AG09309 (cell line): ENCODE measurements around the gene MAN1C1.

Experiments
- DNase-seq: peaks from one replicate; pipeline ENCODE4 v3.0.0-alpha.2; 2010; ENCODE audit warnings: low read depth
- H3K4me3 ChIP-seq: 2 replicates; pipeline ENCODE4 v1.5.1; 2011; ENCODE audit warnings: mild to moderate bottlenecking, low read depth, low read length, moderate library complexity; ENCODE audit not compliant: control insufficient read depth
- TF ChIP-seq, protein P1 (sequence below): IDR thresholded peaks from 2 replicates; pipeline ENCODE4 v1.5.1; 2011; ENCODE audit warnings: mild to moderate bottlenecking, low read depth, low read length, inconsistent platforms; ENCODE audit not compliant: insufficient read depth, control insufficient read depth; ENCODE audit errors: missing control alignments

The MAN1C1 gene

DNA sequence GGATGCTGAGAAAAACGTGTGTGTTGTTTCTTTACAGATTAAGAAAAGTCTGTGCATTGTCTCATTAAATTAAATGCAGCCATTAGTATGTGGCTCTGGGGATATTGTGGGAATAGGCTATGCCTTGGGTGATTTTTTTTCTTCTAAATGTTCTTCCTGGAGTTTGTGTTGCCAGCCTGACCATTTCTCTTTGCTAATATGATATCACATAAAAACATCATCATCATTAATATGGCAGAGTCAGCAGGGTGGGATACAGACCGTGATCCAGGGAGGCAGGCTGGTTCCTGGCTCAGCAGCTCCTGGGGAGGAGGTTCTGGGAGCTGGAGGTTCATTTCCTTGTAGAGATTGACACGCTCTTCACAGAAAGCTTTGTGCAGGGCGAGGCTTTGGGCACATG, 122.8 kb downstream of the MAN1C1 start:
- no peak overlapping the region for H3K4me3 ChIP-seq
- no peak for DNase-seq
- TF ChIP-seq, protein P1, sequence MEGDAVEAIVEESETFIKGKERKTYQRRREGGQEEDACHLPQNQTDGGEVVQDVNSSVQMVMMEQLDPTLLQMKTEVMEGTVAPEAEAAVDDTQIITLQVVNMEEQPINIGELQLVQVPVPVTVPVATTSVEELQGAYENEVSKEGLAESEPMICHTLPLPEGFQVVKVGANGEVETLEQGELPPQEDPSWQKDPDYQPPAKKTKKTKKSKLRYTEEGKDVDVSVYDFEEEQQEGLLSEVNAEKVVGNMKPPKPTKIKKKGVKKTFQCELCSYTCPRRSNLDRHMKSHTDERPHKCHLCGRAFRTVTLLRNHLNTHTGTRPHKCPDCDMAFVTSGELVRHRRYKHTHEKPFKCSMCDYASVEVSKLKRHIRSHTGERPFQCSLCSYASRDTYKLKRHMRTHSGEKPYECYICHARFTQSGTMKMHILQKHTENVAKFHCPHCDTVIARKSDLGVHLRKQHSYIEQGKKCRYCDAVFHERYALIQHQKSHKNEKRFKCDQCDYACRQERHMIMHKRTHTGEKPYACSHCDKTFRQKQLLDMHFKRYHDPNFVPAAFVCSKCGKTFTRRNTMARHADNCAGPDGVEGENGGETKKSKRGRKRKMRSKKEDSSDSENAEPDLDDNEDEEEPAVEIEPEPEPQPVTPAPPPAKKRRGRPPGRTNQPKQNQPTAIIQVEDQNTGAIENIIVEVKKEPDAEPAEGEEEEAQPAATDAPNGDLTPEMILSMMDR: no peak

DNA sequence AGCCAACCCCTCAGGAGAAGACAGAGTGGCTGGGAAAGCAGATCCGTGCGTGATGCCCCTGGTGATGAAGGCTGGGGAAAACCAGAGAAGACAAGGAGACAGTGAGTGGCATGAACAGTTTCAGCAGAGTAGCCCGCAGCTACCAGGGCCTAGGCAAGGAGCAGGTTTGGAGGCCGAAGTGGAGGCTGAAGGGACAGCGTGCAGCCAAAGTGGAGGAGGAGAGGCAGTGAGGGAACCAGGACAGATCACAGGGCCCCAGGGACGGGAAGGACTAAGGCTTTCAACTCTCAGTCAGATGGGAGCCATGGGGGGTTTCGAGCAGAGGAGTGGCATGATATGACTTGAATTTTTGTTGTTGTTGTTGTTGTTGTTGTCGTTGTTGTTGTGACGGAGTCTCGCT, 123.5 kb downstream of the MAN1C1 start:
- DNase-seq: no peak
- no peak overlapping the region for H3K4me3 ChIP-seq
- TF ChIP-seq, protein P1: no peak

DNA sequence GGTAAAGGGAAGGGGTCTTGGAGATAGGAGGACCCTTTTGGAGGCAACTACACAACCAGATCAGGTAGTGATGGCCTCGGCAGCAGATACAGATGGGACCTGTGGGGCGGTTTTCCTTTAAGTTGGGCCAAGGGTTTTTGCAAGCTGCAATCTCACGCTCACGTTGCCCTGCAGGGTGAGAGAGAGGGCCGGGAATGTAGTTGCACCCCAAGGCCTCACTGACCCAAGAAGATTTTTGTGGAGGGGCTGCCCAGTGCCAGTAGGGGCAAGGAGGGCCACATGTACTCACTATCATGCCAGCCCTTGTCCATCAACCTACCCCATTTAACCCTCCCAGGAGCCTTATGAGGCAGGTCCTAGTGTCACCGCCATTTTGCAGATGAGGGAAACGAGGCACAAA, 125.7 kb downstream of the MAN1C1 start:
- H3K4me3 ChIP-seq: no peak overlapping the region
- no peak for DNase-seq
- TF ChIP-seq, protein P1: no peak

DNA sequence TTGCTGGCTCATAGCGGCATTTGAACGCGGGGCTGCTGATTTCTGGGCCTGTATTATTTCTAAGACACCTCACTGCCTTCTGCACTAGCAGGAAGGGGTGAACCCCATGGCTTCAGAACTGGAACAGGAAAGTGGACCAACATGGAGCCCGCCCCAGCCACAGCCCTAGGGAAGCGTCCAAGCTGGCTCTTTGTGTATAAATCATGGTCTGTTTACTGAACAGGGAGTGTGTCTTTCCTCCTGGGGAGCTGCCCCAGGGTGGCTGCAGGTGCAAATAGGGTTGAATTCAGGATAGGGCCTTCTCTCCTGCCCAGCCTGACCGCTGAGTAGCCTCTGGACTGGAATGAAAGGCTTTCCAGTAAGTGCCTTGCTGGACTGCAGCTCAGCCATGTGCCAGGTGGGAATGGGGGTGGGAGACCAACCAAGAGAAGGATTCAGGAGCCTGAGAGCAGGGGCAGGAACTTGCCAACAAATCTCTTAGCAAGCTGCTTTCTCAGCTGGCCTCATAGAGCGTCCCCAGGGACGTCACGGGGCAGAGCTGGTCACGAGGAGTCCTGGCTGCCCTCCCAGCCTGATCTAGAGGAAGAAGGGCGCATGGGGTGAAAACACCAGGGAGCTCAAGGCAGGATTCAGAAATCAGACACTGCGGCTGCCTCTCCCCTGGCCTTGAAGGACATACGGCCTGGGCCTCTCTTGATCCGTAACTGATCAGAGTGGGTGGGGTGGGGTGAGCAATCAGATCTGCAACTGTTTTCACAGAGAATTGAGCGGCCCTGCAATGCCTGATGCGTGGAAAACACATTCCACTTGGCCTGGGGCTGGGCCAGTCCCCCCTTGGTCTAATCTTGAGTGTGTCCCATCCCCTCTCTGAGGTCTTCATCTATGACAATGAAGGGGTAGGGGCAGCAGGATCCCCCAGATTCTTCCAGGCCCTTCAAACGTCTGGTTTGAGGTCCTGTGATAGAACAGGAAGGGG, 126.9 kb downstream of the MAN1C1 start:
- TF ChIP-seq, protein P1: no peak
- no peak overlapping the region for H3K4me3 ChIP-seq
- DNase-seq: no peak

DNA sequence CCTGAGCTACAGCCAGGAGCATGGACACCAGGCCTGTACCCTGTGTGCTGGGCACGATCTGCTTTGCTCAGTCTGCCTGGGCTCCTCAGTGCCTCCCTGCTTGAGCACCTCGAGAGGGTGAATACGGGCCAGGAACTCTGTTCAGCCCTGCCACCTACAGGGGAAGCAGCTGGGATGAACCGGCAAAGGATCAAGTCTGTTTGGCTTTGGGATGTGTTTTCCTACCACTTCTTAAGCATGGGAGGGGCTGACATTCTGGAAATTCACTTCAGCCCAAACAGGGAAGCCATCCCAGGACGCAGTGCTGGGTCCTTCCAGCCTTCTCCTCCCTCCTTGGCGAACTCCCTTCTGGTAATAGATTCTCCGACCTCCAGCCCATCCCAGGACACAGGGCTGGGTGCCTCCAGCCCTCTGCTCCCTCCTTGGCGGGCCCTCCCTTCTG, 127.6 kb downstream of the MAN1C1 start:
- no peak overlapping the region for H3K4me3 ChIP-seq
- TF ChIP-seq, protein P1: peak; percentile 73
- DNase-seq: peak; percentile 21

DNA sequence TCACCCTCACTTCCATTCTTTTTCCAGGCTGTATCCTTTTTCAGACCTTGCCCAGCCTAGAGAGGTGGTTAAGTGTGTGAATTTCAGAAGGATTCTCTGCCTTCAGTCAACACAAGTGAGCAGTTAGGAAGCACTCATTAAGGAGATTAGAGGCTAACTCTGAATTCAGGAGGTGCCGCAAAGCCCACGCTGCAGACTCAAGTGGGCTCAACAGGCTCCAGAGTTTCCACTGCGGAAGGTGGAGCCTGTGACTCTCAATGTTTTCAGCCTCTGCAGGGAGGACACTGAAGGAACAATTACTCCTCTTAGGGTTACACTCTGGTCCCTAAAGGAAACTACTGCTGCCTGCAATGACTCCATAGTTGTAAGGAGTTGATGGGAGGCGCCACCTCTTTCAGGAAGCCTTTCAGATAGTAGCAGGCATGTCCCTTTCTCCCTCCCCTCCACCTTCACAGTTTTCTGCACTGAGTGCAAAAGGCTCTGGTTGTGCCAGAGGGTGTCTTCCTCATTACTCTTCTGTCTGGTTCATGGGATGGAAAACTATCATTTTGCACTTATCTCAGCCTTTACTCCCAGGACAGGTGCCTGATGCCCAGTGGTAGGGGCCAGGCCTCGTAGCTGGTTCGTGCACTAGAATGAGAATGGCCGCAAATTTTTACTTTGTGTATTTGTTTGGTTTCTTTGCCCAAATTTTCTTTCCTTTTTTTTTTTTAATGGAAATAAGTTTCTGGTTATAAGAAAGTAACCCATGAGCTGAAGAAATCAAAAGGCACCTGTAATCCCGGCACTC, 128.2 kb downstream of the MAN1C1 start:
- H3K4me3 ChIP-seq: no peak overlapping the region
- TF ChIP-seq, protein P1: no peak
- no peak for DNase-seq
